HFFc6 (cell line): ENCODE measurements around the gene ATP6V0A1. TPM values are rescaled to one million over a fixed set of nuclear protein-coding genes. Genes with fewer than 3 reads are reported as not detected.
A peak's percentile ranks its signal among the peaks of the same experiment; 100 is the strongest.

Experiments used
- DNase-seq: peaks from one replicate; pipeline ENCODE4 v3.0.0-alpha.2; 2018
- H3K27ac Mint-ChIP-seq: 2 replicates; pipeline ENCODE4 v1.8.0; 2020; ENCODE audit warnings: mild to moderate bottlenecking, mixed read lengths
- H3K27me3 Mint-ChIP-seq: 2 replicates; pipeline ENCODE4 v1.8.0; 2021; ENCODE audit warnings: mild to moderate bottlenecking, moderate library complexity, mixed read lengths; ENCODE audit not compliant: insufficient read depth
- H3K36me3 Mint-ChIP-seq: 2 replicates; pipeline ENCODE4 v1.8.0; 2021; ENCODE audit warnings: low read depth, mixed read lengths
- H3K4me1 Mint-ChIP-seq: 2 replicates; pipeline ENCODE4 v1.8.0; 2020; ENCODE audit warnings: low read depth, mixed read lengths
- H3K4me3 Mint-ChIP-seq: 2 replicates; pipeline ENCODE4 v1.8.0; 2020; ENCODE audit warnings: mild to moderate bottlenecking, moderate library complexity, mixed read lengths
- H3K9me3 Mint-ChIP-seq: 2 replicates; pipeline ENCODE4 v1.8.0; 2020; ENCODE audit warnings: mild to moderate bottlenecking, mixed read lengths
- CTCF ChIP-seq: fragments of 200-600 bp; sonication (generic); IDR thresholded peaks from 2 replicates; pipeline ENCODE4 v1.5.0; 2021; ENCODE audit warnings: antibody characterized with exemption, mild to moderate bottlenecking
- total RNA-seq, 6 experiments: library from RNA; stranded (reverse); fragmentation: NEBNext Ultra II Directional; extraction: Animal tissue kit (Norgen Biotek cat#: 25700); gene quantifications; 2 replicates in 1 of 6; 3 replicates in 5 of 6; pipeline ENCODE4 v1.2.3, GENCODE V29; 2021

Gene ATP6V0A1
- total RNA-seq, 6 experiments from 2014 or later = 29.6 to 56.7 (median 37.1) TPM

- no peak for DNase-seq
- Mint-ChIP-seq H3K27me3 (no peaks in the 10 kb centered on the region), H3K27ac (no peak overlapping the region), H3K9me3 (no peaks in the 10 kb centered on the region), H3K4me3 (no peak overlapping the region), H3K36me3 (no peaks in the 10 kb centered on the region; the same call in 1 of the 2 replicates), H3K4me1 (peaks cover 54% of the 10 kb centered on the region)
- no peak for TF ChIP-seq CTCF
These were observed 70.4 kb downstream of the ATP6V0A1 start for GRCh38 chr17:42529061-42529460.

- peaks cover 42% of the 10 kb centered on the region for H3K4me1 Mint-ChIP-seq
- H3K36me3 Mint-ChIP-seq = no peaks in the 10 kb centered on the region
- TF ChIP-seq CTCF = no peak
- DNase-seq = no peak
- no peaks in the 10 kb centered on the region for H3K27me3 Mint-ChIP-seq
- no peak overlapping the region for H3K27ac Mint-ChIP-seq
- no peaks in the 10 kb centered on the region for H3K9me3 Mint-ChIP-seq
- H3K4me3 Mint-ChIP-seq = no peak overlapping the region
These were observed 72.3 kb downstream of the ATP6V0A1 start for GRCh38 chr17:42530952-42531454.

GRCh38 chr17:42531455-42532354 is 73.0 kb downstream of the ATP6V0A1 start:
- Mint-ChIP-seq H3K9me3 (no peaks in the 10 kb centered on the region), H3K4me1 (peaks cover 36% of the 10 kb centered on the region), H3K27ac (peak overlapping the region; percentile 74), H3K36me3 (no peaks in the 10 kb centered on the region), H3K4me3 (peak overlapping the region; percentile 79), H3K27me3 (no peaks in the 10 kb centered on the region)
- TF ChIP-seq CTCF = peak; percentile 68
- DNase-seq = peak; percentile 37

GRCh38 chr17:42535155-42536047 is 76.7 kb downstream of the ATP6V0A1 start:
- H3K27ac Mint-ChIP-seq = peak overlapping the region; percentile 79
- H3K9me3 Mint-ChIP-seq = no peaks in the 10 kb centered on the region
- peak overlapping the region; percentile 80 for H3K4me3 Mint-ChIP-seq
- no peak for DNase-seq
- TF ChIP-seq CTCF = no peak; the same call in 1 of the 2 replicates
- peaks cover 30% of the 10 kb centered on the region for H3K4me1 Mint-ChIP-seq
- peaks cover 11% of the 10 kb centered on the region for H3K36me3 Mint-ChIP-seq
- H3K27me3 Mint-ChIP-seq = no peaks in the 10 kb centered on the region; the same call in 1 of the 2 replicates

GRCh38 chr17:42536048-42536371 is 77.3 kb downstream of the ATP6V0A1 start, which contains the start of gene NAGLU:
Gene NAGLU, plus strand, starts transcription at chr17:42536241. Its CDS starts 32 bp downstream, at chr17:42536273.
- Mint-ChIP-seq H3K4me3 (peak within 1 kb of the TSS; percentile 91), H3K27ac (peak within 1 kb of the TSS; percentile 80), H3K27me3 (no peaks in the 10 kb centered on the region; the same call in 1 of the 2 replicates), H3K9me3 (no peaks in the 10 kb centered on the region), H3K4me1 (peaks cover 26% of the 10 kb centered on the region), H3K36me3 (peaks cover 16% of the 10 kb centered on the region)
- peak; percentile 78 for DNase-seq
- no peak for TF ChIP-seq CTCF
